GM19395 (cell line): Measurements from ENCODE around the gene TRIM15.

Experiments
- ATAC-seq: cut with Tn5 transposase; IDR thresholded peaks from one replicate; pipeline ENCODE4 v1.9.1; 2021; ENCODE audit warnings: mild to moderate bottlenecking, moderate library complexity; ENCODE audit not compliant: unreplicated experiment

The TRIM15 gene

GRCh38 chr6:30144811-30145210 is 18.5 kb upstream of the TRIM15 start:
- ATAC-seq, result no peak

DNA sequence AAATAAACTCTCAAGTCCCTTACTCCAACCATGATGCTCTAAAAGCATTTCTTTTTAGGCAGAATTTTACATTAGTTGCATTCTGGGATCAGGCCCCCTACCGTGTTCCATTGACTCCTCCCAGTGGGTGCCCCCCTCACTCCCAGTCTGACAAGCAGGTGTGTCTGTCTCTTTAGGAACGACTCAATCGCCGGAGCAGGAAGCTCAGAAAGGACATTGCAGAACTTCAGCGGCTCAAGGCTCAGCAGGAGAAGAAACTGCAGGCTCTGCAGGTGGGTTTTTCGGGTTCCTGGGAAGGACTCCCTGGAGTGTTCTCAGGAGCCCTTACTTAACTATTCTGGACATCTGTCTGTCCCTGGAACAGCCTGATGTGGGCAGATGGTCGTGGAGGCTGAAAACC is 17.5 kb upstream of the TRIM15 start:
- no peak for ATAC-seq

DNA sequence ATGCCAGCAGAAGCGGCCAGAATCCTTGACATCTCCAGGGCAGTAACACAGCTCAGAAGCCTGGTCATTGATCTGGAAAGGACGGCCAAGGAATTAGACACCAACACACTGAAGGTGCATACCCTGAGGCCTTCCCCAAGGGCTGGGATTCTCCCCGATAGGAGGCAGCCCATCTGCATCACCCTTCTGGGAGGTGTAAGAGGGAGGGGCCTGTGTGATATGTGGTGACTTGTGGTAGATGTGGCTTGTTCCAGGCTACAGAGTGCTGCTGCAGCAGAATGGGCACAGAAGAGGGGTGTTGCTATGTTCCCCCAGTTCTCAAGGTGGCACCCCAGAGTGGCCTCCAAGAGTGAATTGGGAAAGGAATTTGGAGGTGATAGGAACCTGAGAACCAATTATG is 16.2 kb upstream of the TRIM15 start:
- no peak for ATAC-seq

- ATAC-seq, result no peak
These were observed 14.1 kb upstream of the TRIM15 start for GRCh38 chr6:30149234-30149633.

- no peak for ATAC-seq
These were observed 13.3 kb upstream of the TRIM15 start for GRCh38 chr6:30149858-30150550.

GRCh38 chr6:30150671-30151395 is 12.5 kb upstream of the TRIM15 start:
- ATAC-seq, result no peak

- no peak for ATAC-seq
These were observed 11.8 kb upstream of the TRIM15 start for GRCh38 chr6:30151580-30151979.

DNA sequence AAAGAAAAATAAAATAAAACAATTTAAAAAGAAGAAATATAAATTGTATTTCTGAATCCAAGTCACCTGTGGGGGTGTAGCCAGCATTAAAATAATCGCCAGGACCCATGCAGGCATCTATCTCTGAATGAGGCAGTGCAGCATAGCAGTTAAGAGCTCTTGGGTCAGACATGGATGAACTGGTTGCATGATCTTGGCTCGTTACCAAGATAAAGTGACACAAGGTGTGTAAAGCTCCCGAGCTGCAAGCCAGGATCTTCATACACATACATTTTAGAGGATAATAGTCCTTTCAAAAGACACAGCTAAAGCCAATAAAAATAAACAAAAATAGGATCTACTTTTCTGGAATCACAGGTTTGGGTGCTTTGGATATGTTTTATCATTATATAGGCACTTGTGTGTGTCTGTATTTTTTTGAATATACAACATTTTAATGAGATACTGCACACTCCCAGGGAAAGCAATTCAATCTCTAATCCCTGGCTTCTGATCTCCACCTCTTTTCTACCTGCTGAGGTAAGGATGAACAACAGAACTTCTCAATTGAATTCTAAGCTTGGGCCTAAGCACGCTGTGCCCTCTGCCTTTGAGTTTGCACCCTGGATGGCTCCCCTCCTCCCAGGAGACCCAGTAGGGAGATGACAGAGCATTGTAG is 11.2 kb upstream of the TRIM15 start:
- no peak for ATAC-seq

DNA sequence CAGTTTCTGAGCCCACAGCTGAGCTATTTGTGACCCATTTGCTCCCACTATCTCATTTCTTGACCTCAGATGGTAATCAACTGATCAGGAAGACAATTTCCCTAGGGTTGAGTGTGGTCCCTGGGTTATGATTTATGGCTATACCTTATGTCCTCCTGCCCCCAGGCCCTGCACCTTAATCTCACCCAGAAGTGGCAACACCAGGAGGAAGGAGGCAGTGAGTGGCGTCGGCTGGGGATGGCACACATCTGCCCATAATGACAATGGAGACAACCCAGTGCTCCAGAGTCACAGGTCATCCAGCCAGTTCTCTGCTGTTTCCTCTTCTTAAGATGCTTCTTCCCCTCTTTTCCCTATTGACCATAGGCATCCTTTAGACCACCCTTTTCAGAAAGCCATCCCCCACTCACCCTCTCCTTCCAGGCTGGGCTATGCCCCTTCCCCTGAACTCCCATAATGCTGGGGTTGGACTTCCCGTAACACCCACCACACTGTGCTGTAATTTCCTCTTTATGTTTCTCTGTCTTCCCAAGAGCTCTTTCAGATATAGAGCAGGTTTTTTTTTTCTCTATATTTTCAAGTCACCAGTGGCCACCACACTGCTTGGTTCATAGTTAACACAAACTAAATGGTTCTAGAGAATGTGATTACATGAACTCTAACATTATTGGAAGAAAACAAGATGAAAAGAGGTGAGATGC is 10.3 kb upstream of the TRIM15 start:
- ATAC-seq, result no peak

DNA sequence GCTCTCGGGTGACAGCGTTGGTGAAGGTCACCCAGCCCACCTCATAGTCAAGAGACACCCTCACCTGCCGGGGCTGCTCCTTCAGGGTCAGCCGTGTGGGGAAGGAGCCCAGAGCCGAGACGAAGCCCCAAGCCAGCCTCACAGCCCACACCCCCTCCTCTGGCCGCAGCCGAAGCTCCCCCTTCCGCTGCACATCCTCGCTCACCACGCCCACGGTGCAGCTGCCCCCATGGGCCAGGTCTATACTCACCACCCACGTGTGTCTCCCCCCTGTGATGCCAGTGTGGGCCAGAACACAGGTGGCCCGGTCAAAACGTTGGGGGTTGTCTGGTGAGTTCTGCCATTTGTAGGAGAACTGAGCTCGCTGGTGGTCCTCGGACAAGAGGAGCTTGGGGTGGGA is 9.3 kb upstream of the TRIM15 start:
- no peak for ATAC-seq

DNA sequence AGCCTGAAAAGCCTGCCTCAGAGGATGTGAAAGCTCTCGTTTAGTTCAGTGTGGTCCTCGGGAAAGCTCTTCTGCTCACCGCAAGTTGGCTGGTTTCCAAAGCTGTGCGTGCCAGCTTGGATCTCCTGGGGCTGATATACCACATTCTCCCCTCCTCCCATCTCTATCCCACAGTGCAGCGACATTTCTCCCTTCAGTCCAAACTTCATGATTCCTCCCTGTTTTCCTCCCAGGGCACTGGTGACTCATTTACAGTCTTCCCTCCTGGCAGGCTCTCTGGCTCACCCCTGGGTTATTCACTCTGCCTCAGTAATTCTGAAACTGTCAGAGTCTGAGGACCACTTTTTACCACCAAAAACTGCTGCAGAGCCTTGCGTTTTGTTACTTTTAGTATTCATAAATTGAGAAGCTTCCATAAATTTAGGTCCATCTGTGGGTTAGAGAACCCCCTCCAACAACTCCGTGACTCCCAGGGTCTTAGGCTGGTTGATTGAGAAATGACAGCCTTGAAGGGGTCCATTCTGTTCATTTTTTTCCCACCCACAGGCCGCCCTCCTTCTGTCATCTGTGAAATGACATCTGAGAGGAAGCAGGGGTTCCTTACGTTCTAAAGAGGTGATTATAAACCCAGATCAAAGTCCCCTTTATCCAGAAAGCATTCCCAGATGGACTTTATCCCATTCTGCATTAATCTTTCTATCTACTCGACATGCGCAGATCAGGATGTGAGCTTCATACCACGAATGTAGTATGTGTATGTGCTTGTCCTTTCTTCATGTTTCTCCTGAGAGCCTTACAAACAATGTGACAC is 8.4 kb upstream of the TRIM15 start:
- ATAC-seq, result no peak

- ATAC-seq, result no peak
These were observed 7.7 kb upstream of the TRIM15 start for GRCh38 chr6:30155520-30156261.

- no peak for ATAC-seq
These were observed 7.1 kb upstream of the TRIM15 start for GRCh38 chr6:30156262-30156599.

DNA sequence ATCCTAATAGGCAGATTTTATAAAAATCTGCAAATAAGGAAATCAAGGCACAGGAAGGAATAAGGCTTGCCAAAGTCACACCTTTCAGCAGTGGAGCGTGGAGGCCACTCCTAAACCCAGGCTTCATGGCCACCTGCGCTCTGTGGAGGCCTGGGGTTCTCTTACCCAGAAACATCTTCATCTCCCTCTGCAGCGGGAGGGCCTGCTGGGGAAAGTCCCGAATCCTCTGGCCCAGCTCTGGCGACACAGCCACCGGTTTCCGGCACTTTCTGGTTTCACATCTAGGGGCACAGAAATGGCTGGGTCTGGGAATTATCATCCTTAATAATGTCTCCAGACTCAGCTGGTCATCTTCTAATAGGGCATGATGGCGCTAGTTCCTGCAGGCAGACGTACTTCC is 6.6 kb upstream of the TRIM15 start:
- ATAC-seq, result no peak

- no peak for ATAC-seq
These were observed 5.8 kb upstream of the TRIM15 start for GRCh38 chr6:30157581-30157980.

- no peak for ATAC-seq
These were observed 5.3 kb upstream of the TRIM15 start for GRCh38 chr6:30157999-30158398.

GRCh38 chr6:30158475-30159040 is 4.8 kb upstream of the TRIM15 start:
- no peak for ATAC-seq

DNA sequence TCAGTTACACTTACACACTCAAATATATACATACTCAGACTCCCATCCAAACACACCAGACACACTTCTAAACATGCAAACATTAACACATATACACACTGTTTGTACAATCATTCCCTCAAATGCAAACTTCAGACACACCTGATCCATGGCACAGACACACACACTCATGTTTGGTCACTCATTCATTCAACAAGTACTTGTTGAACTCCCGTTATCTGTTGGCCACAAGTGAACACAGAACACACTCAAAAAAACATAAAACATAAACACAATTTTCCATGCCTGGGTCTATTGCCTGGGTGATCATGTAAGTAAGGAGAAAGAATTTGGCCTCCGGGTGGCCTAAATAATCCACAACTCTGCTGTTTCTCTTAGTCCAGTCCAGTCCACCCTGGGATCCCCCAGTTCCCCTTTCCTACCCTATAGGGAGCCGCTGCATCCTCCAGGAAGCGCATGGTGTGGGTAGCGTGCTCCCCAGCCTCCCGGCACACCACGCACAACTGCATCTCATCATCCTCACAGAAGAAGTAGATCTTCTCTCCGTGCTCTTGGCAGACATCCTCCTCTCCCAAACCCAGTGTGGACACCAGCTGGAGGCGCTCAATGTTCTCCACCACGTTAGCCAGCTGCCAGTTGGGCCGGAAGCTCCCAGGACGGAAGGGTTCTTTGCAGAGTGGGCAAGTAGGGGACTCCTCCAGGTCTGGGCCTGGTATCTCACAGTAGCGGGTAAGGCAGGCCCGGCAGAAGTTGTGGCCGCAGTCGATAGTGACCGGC is 3.1 kb upstream of the TRIM15 start:
- ATAC-seq, result no peak
